Esophagus squamous epithelium (tissue), 5 donors: ENCODE results near the gene TFDP3. TPM values are rescaled to one million over a fixed set of nuclear protein-coding genes. Genes with fewer than 3 reads are reported as not detected.

Source experiments
- DNase-seq: peaks from one replicate; lab custom pipeline; 2025; lab: John Stamatoyannopoulos, UW
- H3K27ac ChIP-seq, 4 donors: fragments of 200-600 bp; sonication (generic); one replicate each; pipeline ENCODE4 v1.5.1; 2016 to 2019; ENCODE audit warnings: mild to moderate bottlenecking in 1 of 4
- H3K27me3 ChIP-seq, 4 donors: fragments of 200-600 bp; sonication (generic); 1 replicate in 3 of 4; 2 replicates in 1 of 4; pipeline versions ENCODE4 v1.5.1 to v1.6.0; 2017 to 2021; ENCODE audit warnings: antibody characterized with exemption in 1 of 4
- H3K36me3 ChIP-seq, 3 donors: fragments of 200-600 bp; sonication (generic); one replicate each; pipeline ENCODE4 v1.5.1; 2016 to 2019
- H3K4me1 ChIP-seq, 3 donors: fragments of 200-600 bp; sonication (generic); one replicate each; pipeline ENCODE4 v1.5.1; 2017 to 2019
- H3K4me3 ChIP-seq, 4 donors: fragments of 200-600 bp; sonication (generic); 1 replicate in 3 of 4; 2 replicates in 1 of 4; pipeline ENCODE4 v1.5.1; 2016 to 2019; ENCODE audit warnings: mild to moderate bottlenecking in 2 of 4, moderate library complexity in 1 of 4
- H3K9me3 ChIP-seq, 3 donors: fragments of 200-600 bp; sonication (generic); one replicate each; pipeline ENCODE4 v1.5.1; 2016 to 2019
- POLR2A ChIP-seq, 4 donors: fragments of 450-650 bp; IDR thresholded peaks; one replicate each; pipeline ENCODE4 v1.6.1; 2017; ENCODE audit warnings: antibody characterized with exemption in 4 of 4, mild to moderate bottlenecking in 4 of 4, moderate library complexity in 3 of 4
- WGBS, 2 donors: methylation state at CpG; one replicate each; pipeline ENCODE4 v1.1.5; 2018; 5-methylcytosine and 5-hydroxymethylcytosine counted together
- intact Hi-C: fragments of 100-400 bp; cut with DNase I; formaldehyde crosslinking; loops from one replicate; pipeline ENCODE4 v1.15.0; 2022
- total RNA-seq, 4 donors: library from RNA; depleted of rRNA; stranded (reverse); fragments of >200 nt; gene quantifications; one replicate each; pipeline ENCODE4 v1.1.0, GENCODE V29; 2016
- TF ChIP-seq, protein P1 (sequence below), 6 experiments: fragments of 450-650 bp in 4 of 6; fragments of 200-600 bp in 2 of 6; sonication (generic) in 2 of 6; IDR thresholded peaks; one replicate each; pipeline ENCODE4 v1.5.1; 2016 to 2019; ENCODE audit warnings: antibody characterized with exemption in 6 of 6, mild to moderate bottlenecking in 4 of 6, moderate library complexity in 4 of 6
- donor health status: DM: yes; HTN: yes; CAD: no.

Gene TFDP3
- total RNA-seq, 4 donors from 2014 or later = not detected

GRCh38 chrX:133215017-133215416 lies 3.1 kb downstream of the TFDP3 start:
- no peaks in the 10 kb centered on the region for H3K27me3 ChIP-seq
- 76 to 89% methylated on average over 3 of the region's 3 CpGs for WGBS, 2 donors
- H3K9me3 ChIP-seq = no peaks in the 10 kb centered on the region
- no peak for TF ChIP-seq POLR2A (IDR thresholded peaks at IDR 0.05)
- TF ChIP-seq, protein P1, sequence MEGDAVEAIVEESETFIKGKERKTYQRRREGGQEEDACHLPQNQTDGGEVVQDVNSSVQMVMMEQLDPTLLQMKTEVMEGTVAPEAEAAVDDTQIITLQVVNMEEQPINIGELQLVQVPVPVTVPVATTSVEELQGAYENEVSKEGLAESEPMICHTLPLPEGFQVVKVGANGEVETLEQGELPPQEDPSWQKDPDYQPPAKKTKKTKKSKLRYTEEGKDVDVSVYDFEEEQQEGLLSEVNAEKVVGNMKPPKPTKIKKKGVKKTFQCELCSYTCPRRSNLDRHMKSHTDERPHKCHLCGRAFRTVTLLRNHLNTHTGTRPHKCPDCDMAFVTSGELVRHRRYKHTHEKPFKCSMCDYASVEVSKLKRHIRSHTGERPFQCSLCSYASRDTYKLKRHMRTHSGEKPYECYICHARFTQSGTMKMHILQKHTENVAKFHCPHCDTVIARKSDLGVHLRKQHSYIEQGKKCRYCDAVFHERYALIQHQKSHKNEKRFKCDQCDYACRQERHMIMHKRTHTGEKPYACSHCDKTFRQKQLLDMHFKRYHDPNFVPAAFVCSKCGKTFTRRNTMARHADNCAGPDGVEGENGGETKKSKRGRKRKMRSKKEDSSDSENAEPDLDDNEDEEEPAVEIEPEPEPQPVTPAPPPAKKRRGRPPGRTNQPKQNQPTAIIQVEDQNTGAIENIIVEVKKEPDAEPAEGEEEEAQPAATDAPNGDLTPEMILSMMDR (IDR thresholded peaks at IDR 0.05) = no peak
- H3K4me1 ChIP-seq = no peaks in the 10 kb centered on the region
- H3K27ac ChIP-seq = no peak overlapping the region
- H3K4me3 ChIP-seq = no peak overlapping the region
- H3K36me3 ChIP-seq = no peaks in the 10 kb centered on the region
- intact Hi-C loops = no loop called here
- no peak for DNase-seq

DNA sequence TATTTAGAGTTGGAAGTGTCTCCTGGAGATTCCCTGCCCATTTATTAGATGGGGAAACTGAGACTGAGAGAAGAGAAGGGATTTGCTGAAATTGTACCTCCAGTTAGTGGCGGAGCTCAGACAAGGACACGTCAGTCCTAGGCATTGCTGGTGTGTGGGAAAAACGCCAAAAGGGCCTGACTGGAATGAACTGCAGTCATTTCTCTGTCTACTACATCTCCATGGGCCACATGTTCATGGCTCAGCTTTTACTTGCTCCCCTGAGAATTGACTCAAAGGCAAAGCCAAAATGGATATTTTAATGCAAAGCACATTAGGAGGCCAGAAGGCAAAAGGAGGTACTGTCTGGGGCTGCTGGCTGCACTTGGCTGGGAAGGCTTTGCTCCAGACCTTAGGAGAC lies 3.9 kb downstream of the TFDP3 start:
- Histone ChIP-seq H3K36me3 (no peaks in the 10 kb centered on the region), H3K4me3 (no peak overlapping the region), H3K9me3 (no peaks in the 10 kb centered on the region), H3K27ac (no peak overlapping the region), H3K27me3 (no peaks in the 10 kb centered on the region), H3K4me1 (no peaks in the 10 kb centered on the region)
- TF ChIP-seq, protein P1 (IDR thresholded peaks at IDR 0.05) = no peak
- no peak for TF ChIP-seq POLR2A (IDR thresholded peaks at IDR 0.05)
- intact Hi-C loops = no loop called here
- 78 to 80% methylated on average over 3 of the region's 3 CpGs for WGBS, 2 donors
- no peak for DNase-seq

GRCh38 chrX:133213117-133213516 lies 5.0 kb downstream of the TFDP3 start:
- intact Hi-C loops = no loop called here
- WGBS, 2 donors = 62 to 63% methylated on average over 5 of the region's 5 CpGs
- no peak overlapping the region for H3K4me3 ChIP-seq

DNA sequence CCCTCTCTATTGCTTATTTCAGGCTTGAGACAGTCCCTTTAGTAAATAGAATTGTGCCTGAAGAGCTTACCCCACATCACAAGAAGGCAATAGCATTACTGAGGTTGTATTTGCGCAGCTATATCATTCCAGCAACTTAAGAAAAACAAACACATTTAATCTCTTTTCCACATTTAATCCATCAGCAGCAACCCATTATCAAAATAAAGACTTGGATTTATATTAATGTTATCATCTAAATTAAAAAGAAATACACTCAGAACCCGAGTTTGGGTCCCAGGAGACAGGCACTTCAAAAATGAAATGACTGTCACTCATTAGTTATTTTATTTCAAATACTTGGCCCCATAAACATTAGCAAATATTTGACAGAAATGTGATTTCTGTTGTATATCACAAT lies 10.4 kb downstream of the TFDP3 start:
- 49 to 50% methylated on average over 2 of the region's 2 CpGs for whole genome bisulfite sequencing, 2 donors
- no peaks in the 10 kb centered on the region for H3K9me3 ChIP-seq
- no peaks in the 10 kb centered on the region for H3K36me3 ChIP-seq
- H3K27ac ChIP-seq = no peak overlapping the region
- H3K4me3 ChIP-seq = no peak overlapping the region
- TF ChIP-seq, protein P1 (IDR thresholded peaks at IDR 0.05) = no peak
- no peak for TF ChIP-seq POLR2A (IDR thresholded peaks at IDR 0.05)
- no peaks in the 10 kb centered on the region for H3K4me1 ChIP-seq
- intact Hi-C loops = no loop called here
- no peak for DNase-seq
- H3K27me3 ChIP-seq = no peaks in the 10 kb centered on the region

More at GRCh38 chrX:133213117-133213516, 5.0 kb downstream of the TFDP3 start:
- Histone ChIP-seq H3K36me3 (no peaks in the 10 kb centered on the region), H3K27ac (no peak overlapping the region), H3K9me3 (no peaks in the 10 kb centered on the region), H3K4me1 (no peaks in the 10 kb centered on the region), H3K27me3 (no peaks in the 10 kb centered on the region)
- no peak for DNase-seq
- TF ChIP-seq, protein P1 (IDR thresholded peaks at IDR 0.05) = no peak
- TF ChIP-seq POLR2A (IDR thresholded peaks at IDR 0.05) = no peak

DNA sequence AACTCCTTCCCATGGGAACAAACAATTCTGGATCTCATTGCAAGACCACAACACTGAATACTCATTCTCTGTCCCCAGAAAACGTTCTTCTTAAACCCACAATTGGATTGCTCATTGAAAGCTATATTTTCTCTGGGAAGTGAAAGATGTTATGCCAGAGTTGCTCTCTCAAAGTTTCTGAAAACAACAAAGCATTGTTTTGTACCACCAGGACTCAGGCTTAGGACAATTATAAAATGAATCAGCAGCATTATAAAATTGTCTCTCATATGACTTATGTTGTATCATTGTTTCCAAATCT lies 26.5 kb downstream of the TFDP3 start:
- 6 to 86% methylated on average over 1 of the region's 1 CpG for WGBS, 2 donors
- Histone ChIP-seq H3K4me3 (no peak overlapping the region), H3K4me1 (no peaks in the 10 kb centered on the region), H3K27ac (no peak overlapping the region), H3K9me3 (no peaks in the 10 kb centered on the region), H3K36me3 (no peaks in the 10 kb centered on the region), H3K27me3 (no peaks in the 10 kb centered on the region)
- no peak for TF ChIP-seq POLR2A (IDR thresholded peaks at IDR 0.05)
- TF ChIP-seq, protein P1 (IDR thresholded peaks at IDR 0.05) = no peak
- DNase-seq = no peak
- intact Hi-C loops = no loop called here
